NCI-H1048 (cell line): Measurements from ENCODE around the gene PPP1R2C.

ENCODE experiments used
- DNase-seq: peaks from one replicate; lab custom pipeline; 2025; lab: John Stamatoyannopoulos, UW

PPP1R2C gene

GRCh38 chrX:42748067-42748850, 29.7 kb downstream of the PPP1R2C start:
- DNase-seq, result no peak

DNA sequence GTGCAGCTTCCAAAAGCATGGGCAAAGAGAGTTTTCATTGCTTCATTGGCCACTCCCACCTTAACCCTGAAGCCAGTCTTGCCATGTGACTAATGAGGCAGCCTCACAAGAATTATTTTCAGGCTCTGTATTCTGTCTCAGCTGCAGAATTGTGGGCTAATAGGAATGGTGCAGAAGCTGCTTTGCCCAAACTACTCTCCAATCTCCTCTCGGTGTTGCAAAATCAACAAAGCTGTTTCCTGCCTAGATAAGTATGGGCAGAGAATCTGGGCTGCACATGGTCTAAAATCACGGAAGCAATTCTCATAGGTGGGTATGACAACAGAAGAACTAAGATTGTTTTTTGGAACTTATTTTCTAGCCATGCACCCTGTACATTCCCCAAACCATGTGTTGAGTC, 31.4 kb downstream of the PPP1R2C start:
- DNase-seq, result no peak

GRCh38 chrX:42740456-42740855, 37.5 kb downstream of the PPP1R2C start:
- no peak for DNase-seq

GRCh38 chrX:42739741-42740140, 38.2 kb downstream of the PPP1R2C start:
- DNase-seq, result no peak

DNA sequence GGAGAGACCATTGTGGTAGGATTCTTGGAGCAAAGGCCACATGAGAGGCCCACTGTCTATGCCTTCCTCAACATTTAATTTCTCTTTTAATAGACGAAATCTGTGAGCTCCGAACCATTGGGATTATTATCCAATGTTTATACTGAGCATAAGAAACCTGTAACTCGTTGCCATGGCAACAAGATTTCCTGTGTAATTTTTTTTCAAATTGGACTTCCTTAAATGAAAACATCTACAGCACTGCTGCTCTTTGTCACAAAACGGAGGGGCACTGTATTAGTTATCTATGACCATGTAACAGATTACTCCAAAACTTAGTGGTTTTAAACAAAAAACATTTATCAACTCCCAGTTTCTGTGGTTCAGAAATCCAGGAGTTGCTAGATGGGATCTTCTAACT, 38.7 kb downstream of the PPP1R2C start:
- DNase-seq, result no peak

DNA sequence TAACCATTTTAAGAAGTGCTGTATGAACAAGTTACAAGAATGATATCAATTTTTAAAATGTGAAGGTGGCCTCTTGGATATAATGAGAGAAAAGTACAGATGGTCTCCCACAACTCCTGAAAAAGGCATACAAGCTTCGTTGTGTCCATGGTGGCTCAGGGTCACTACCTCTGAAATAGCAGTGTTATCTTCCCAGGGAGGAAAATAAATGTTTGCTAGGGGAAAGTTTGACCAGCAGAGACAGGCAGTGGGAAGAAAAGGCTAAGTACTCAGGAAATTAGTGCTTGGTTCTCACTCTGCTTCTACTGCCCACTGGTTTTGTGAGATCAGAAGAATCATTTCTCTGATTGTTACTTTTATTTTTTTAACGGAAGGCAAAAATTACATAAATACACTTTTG, 39.4 kb downstream of the PPP1R2C start:
- no peak for DNase-seq

GRCh38 chrX:42735250-42735649, 42.7 kb downstream of the PPP1R2C start:
- no peak for DNase-seq

DNA sequence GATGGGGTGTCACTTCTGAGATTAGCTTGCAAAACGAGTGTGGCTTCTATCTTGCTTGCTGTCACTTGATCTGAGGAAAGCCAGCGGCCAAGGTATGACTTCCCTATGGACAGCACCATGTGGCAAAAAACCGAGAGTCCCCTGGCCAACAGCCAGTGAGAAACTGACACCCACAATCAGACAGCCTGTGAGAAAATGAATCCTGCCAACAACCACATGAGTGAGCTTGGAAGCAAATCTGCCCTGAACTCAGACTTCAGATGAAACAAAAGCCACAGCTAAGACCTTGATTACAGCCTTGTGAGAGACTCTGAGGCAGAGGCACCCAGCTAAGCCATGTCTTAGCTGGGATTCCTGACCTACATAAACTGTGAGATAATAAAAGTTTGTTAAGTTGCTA, 45.5 kb downstream of the PPP1R2C start:
- DNase-seq, result no peak
